ENCODE measurements around the gene CDK9.

CDK9 gene

GRCh38 chr9:127792417-127793031 lies 6.7 kb downstream of the CDK9 start:
- no peak for TF ChIP-seq POLR2A (IDR thresholded peaks at IDR 0.05; ENCODE audit: low read depth, low read length)
- FAIRE-seq = no peak
- DNase-seq (ENCODE audit: insufficient read length, low spot score) = no peak

- no peak for TF ChIP-seq POLR2A (IDR thresholded peaks at IDR 0.05; ENCODE audit: low read depth, low read length)
- FAIRE-seq (no peak), DNase-seq (ENCODE audit: insufficient read length, low spot score) (no peak)
Measured at GRCh38 chr9:127793093-127793708, 7.4 kb downstream of the CDK9 start.

DNA sequence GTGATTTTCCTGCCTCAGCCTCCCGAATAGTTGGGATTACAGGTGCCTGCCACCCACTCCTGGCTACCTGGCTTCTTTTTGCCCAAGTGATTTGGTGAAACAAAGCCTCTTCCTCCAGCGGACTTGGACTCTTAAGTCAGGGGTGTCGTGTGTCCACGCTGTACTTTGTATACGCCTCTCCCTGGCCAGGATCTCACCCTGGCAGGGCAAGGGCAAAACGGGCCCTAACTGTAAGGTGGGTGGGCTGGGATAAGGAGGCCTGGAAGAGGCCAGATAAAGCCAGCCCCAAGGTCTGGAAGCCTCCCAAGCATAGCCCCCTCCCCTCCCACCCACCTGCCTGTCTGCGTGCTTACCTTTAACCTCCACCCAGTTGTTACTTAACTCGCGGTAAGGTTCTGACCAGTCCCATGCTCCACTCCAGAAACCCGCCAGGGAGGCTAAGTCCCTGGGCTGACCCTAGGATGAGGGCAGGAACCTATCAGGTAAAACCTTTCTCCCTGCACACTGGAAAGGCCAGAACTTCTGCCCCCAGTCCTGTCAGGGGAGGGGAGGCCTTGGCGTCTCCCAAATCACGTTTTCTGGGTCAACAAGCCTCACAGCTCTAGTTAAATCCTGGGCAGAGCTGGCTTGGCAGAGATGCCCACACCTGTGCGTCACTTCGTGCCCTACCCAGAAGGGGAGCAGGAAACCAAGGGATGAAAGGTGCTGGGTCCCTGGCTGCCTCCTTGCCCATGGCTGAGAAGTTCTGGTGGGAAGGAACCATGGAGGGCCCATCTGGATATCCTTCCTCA lies 8.4 kb downstream of the CDK9 start:
- no peak for TF ChIP-seq POLR2A (IDR thresholded peaks at IDR 0.05; ENCODE audit: low read depth, low read length)
- no peak for FAIRE-seq
- no peak for DNase-seq (ENCODE audit: insufficient read length, low spot score)

DNA sequence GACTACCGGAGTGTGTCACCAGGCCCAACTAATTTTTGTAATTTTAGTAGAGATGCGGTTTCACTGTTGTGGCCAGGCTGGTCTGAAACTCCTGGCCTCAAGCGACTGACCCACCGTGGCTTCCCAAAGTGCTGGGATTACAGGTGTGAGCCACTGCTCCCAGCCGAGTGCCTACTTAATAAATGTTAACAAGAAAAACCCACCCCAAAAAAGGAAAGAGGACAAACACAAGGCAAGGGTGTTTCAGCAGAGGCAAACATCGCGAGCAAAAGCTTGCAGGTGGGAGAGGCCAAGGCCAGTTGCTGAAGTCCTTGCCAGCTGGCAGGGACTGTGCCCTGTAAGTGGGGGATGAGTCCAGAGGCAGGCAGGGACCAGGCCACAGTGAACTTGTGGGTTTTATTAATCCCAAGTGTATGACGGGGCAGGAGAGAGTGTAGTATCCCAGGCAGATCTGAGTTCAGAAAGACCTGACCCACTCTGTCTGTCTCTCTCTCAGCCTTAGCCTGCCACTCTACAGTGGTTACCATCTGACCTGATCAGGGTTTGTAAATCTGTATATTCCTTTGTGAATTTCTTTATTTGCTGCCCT lies 10.5 kb downstream of the CDK9 start:
- DNase-seq (ENCODE audit: insufficient read length, low spot score) (no peak), FAIRE-seq (no peak)
- no peak for TF ChIP-seq POLR2A (IDR thresholded peaks at IDR 0.05; ENCODE audit: low read depth, low read length)

DNA sequence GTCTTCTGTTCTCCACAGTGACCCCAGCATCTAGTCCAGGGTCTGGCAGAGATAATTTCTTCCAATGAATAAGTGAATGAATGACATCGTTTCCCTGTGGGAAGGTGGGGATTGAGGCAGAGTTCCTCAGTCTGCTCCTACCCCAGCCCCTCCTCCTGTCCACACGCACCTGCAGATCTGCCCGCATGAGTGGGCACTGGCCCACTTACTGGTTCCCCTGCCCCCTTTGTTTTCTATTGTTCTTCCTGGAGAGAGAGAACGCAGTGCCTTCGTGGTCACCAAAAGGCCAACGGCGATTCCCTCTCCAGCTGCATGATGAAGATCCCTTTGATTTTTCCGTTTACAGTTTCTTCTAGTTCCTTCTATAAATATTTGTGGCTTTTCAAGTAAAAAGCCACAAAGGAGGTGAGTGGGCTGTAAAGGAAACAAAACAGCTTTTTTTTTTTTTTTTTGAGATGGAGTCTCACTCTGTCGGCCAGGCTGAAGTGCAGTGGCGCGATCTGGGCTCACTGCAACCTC lies 11.1 kb downstream of the CDK9 start:
- TF ChIP-seq POLR2A (IDR thresholded peaks at IDR 0.05; ENCODE audit: low read depth, low read length) = no peak
- DNase-seq (ENCODE audit: insufficient read length, low spot score) (no peak), FAIRE-seq (no peak)

DNA sequence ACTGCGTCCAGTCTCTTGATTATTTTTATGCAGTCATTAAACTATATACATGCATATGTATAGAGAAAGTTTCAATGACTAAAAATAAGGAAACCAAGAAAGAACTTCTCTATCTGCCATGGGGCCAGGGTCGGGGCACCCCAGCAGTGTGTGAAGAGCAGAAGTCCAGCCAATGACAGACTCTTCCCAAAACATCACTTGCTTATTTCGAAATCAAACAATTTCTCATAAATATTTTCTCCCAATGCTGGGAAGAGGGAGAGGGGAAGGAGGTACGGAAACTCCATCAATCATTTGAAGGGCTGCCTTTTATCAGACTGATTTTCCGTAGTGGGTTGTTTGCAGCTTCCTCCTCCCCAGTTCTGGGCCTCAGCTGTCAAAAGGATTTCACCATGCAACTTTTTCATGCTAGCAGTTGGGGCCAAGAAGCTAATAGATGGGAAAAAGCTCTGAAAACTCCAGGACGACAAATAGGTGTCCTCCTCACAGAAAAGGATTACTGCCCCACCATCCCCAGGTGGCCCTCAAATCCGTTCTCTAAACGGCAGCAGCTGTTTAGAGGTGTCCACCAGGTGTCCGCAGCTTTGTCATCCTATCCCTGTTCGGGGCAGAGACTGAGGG lies 16.2 kb downstream of the CDK9 start:
- DNase-seq (ENCODE audit: insufficient read length, low spot score) (no peak), FAIRE-seq (no peak)

GRCh38 chr9:127802576-127803443 lies 17.0 kb downstream of the CDK9 start, which contains the start of gene FPGS:
Gene FPGS (plus strand): TSS chr9:127802882. CDS start chr9:127802925, 43 bp downstream.
- FAIRE-seq = no peak
- DNase-seq (ENCODE audit: insufficient read length, low spot score) = peak; percentile 98
- peak; percentile 85 for TF ChIP-seq POLR2A (IDR thresholded peaks at IDR 0.05; ENCODE audit: low read depth, low read length)

More for the DNA sequence above, 16.2 kb downstream of the CDK9 start:
- no peak for TF ChIP-seq POLR2A (IDR thresholded peaks at IDR 0.05; ENCODE audit: low read depth, low read length)

DNA sequence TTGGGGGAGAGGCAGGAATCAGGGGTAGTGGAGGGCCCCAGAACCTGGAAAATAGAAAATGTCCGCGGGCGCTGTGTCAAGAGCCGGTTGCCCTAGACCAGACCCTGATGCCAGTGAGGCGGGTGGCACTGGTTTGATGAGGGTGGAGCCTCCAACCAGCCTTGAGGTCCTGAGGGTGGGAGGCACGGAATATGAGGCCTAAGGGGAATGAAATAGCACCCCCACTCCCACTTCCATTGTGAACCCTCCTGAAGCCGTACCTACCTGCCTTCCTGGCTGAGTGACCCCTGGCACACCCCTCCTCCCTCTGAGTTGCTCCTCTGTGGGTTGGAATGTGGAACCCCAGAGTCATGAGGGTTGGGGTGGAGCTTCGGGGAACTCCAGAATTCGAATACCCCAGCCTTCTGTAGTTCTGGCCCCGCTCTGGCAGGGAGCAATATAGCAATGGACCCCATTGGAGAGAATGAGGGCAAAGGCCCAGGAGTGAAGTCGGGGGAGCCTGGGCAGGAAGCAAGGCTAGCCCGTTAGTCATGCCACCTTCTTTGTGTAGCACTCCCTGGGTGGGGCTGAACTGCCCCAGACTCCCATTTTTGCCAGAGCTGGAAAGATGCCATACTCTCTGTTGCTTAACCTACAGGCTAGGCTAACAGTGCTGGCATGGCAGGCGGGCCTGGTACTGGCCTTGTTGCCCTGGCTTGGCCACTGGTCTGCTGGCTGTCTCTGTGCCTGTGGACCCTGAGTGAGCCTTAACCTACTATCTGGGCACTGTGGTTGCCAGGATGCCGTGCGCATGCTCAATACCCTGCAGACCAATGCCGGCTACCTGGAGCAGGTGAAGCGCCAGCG lies 17.9 kb downstream of the CDK9 start:
- TF ChIP-seq POLR2A (IDR thresholded peaks at IDR 0.05; ENCODE audit: low read depth, low read length) = 0 out of 2 replicates have a peak, but pooled peaks have one; percentile 19
- DNase-seq (ENCODE audit: insufficient read length, low spot score) (peak; percentile 99), FAIRE-seq (peak; percentile 38)

DNA sequence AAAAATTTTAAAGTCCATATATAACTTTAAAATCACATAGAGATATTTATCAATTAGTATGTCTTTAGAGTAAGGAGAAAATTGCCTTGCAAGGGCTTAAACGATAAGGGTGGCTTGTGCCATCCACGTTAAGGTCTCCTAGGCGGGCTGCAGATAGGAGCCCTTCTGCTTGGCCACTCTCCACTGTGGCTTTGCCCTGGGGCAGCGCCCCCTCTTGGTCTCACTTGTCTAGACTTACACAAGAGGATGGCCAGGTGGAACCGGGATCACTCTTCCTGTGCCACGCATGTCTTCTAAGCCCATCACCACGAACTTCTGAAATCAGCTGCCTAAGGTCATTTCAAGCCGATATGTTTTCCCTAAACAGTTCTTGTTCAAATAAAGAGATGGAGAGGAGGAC lies 19.8 kb downstream of the CDK9 start:
- TF ChIP-seq POLR2A (IDR thresholded peaks at IDR 0.05; ENCODE audit: low read depth, low read length) = no peak
- FAIRE-seq (no peak), DNase-seq (ENCODE audit: insufficient read length, low spot score) (no peak)

- FAIRE-seq = no peak
- no peak for DNase-seq (ENCODE audit: insufficient read length, low spot score)
- no peak for TF ChIP-seq POLR2A (IDR thresholded peaks at IDR 0.05; ENCODE audit: low read depth, low read length)
Measured at GRCh38 chr9:127806871-127807270, 21.0 kb downstream of the CDK9 start.

- no peak for TF ChIP-seq POLR2A (IDR thresholded peaks at IDR 0.05; ENCODE audit: low read depth, low read length)
- no peak for FAIRE-seq
- DNase-seq (ENCODE audit: insufficient read length, low spot score) = no peak
Measured at GRCh38 chr9:127808347-127809001, 22.6 kb downstream of the CDK9 start.

Measured in H54 (cell line).